ENCODE data around the gene TMCC2. TPM values are rescaled to one million over a fixed set of nuclear protein-coding genes. Genes with fewer than 3 reads are reported as not detected.
"Not testable (repeated sequence)": the region's sequence is repeated elsewhere in the genome, so short reads cannot be mapped to it uniquely, and the experiment has no call there.

The TMCC2 gene
- total and polyA plus RNA-seq, 9 donors: 6.1 to 13.4 (median 10.7) TPM

- H3K36me3 ChIP-seq (ENCODE audit: control insufficient read depth, insufficient read depth, low read length): no peaks in the 10 kb centered on the region
- 57% methylated on average over 2 of the region's 8 CpGs for WGBS (ENCODE audit: insufficient coverage)
- H3K4me3 ChIP-seq (ENCODE audit: low read length): no peak overlapping the region
- no peaks in the 10 kb centered on the region for H3K9me3 ChIP-seq (replicated peaks; ENCODE audit: control insufficient read depth, low read depth, low read length)
- peak; percentile 79 for DNase-seq
- peaks cover 37% of the 10 kb centered on the region for H3K4me1 ChIP-seq (ENCODE audit: control insufficient read depth, insufficient read depth, low read length)
- no peak overlapping the region for H3K27ac ChIP-seq (ENCODE audit: low read length)
- no peaks in the 10 kb centered on the region for H3K27me3 ChIP-seq (ENCODE audit: control insufficient read depth, insufficient read depth, low read length)
These were observed 60.2 kb downstream of the TMCC2 start for GRCh38 chr1:205287767-205288559.

- Histone ChIP-seq H3K4me3 (ENCODE audit: low read length) (no peak overlapping the region), H3K27me3 (ENCODE audit: control insufficient read depth, insufficient read depth, low read length) (no peaks in the 10 kb centered on the region), H3K36me3 (ENCODE audit: control insufficient read depth, insufficient read depth, low read length) (no peaks in the 10 kb centered on the region), H3K27ac (ENCODE audit: low read length) (no peak overlapping the region), H3K4me1 (ENCODE audit: control insufficient read depth, insufficient read depth, low read length) (peaks cover 29% of the 10 kb centered on the region), H3K9me3 (replicated peaks; ENCODE audit: control insufficient read depth, low read depth, low read length) (no peaks in the 10 kb centered on the region)
- 90% methylated on average over 5 of the region's 6 CpGs for WGBS (ENCODE audit: insufficient coverage)
- DNase-seq: no peak
These were observed 63.9 kb downstream of the TMCC2 start for GRCh38 chr1:205291596-205291995.

- H3K27me3 ChIP-seq (ENCODE audit: control insufficient read depth, insufficient read depth, low read length): peaks cover 3% of the 10 kb centered on the region
- peaks cover 14% of the 10 kb centered on the region for H3K4me1 ChIP-seq (ENCODE audit: control insufficient read depth, insufficient read depth, low read length)
- DNase-seq: no peak
- H3K4me3 ChIP-seq (ENCODE audit: low read length): no peak overlapping the region
- H3K27ac ChIP-seq (ENCODE audit: low read length): peak overlapping the region; percentile 65
- WGBS (ENCODE audit: insufficient coverage): 79% methylated on average over 8 of the region's 10 CpGs
- no peaks in the 10 kb centered on the region for H3K36me3 ChIP-seq (ENCODE audit: control insufficient read depth, insufficient read depth, low read length)
- no peaks in the 10 kb centered on the region for H3K9me3 ChIP-seq (replicated peaks; ENCODE audit: control insufficient read depth, low read depth, low read length)
These were observed 65.8 kb downstream of the TMCC2 start for GRCh38 chr1:205293350-205294074.

GRCh38 chr1:205294175-205294917 is 66.6 kb downstream of the TMCC2 start:
- WGBS (ENCODE audit: insufficient coverage): 65% methylated on average over 3 of the region's 6 CpGs
- H3K27me3 ChIP-seq (ENCODE audit: control insufficient read depth, insufficient read depth, low read length): peaks cover 4% of the 10 kb centered on the region
- no peaks in the 10 kb centered on the region for H3K36me3 ChIP-seq (ENCODE audit: control insufficient read depth, insufficient read depth, low read length)
- H3K4me1 ChIP-seq (ENCODE audit: control insufficient read depth, insufficient read depth, low read length): peaks cover 18% of the 10 kb centered on the region
- DNase-seq: peak; percentile 73
- no peaks in the 10 kb centered on the region for H3K9me3 ChIP-seq (replicated peaks; ENCODE audit: control insufficient read depth, low read depth, low read length)
- H3K27ac ChIP-seq (ENCODE audit: low read length): peak overlapping the region; percentile 65
- H3K4me3 ChIP-seq (ENCODE audit: low read length): no peak overlapping the region

DNA sequence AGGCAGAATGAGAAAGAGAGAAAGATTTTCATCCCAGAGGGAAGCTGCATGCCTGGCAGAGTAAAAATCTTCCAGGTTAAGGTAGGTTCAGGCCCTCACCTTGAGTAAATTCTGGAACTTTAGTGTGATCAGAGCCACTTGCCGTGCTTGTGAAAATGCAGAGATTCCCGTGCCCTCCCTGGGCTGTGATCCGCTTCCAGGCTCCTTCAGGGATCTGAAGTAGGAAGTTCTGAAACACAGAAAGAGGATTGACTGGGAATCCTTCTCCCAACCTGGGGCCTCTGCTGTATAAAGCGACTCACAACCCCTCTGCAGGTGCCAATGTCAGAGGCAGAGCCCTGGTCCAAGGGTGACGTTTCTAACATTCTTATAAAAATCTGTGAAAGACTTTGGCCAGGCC is 67.2 kb downstream of the TMCC2 start:
- no peaks in the 10 kb centered on the region for H3K36me3 ChIP-seq (ENCODE audit: control insufficient read depth, insufficient read depth, low read length)
- WGBS (ENCODE audit: insufficient coverage): 35% methylated on average over 2 of the region's 5 CpGs
- H3K9me3 ChIP-seq (replicated peaks; ENCODE audit: control insufficient read depth, low read depth, low read length): no peaks in the 10 kb centered on the region
- DNase-seq: no peak
- no peak overlapping the region for H3K27ac ChIP-seq (ENCODE audit: low read length)
- H3K4me1 ChIP-seq (ENCODE audit: control insufficient read depth, insufficient read depth, low read length): peaks cover 18% of the 10 kb centered on the region
- H3K4me3 ChIP-seq (ENCODE audit: low read length): no peak overlapping the region
- H3K27me3 ChIP-seq (ENCODE audit: control insufficient read depth, insufficient read depth, low read length): peaks cover 4% of the 10 kb centered on the region

DNA sequence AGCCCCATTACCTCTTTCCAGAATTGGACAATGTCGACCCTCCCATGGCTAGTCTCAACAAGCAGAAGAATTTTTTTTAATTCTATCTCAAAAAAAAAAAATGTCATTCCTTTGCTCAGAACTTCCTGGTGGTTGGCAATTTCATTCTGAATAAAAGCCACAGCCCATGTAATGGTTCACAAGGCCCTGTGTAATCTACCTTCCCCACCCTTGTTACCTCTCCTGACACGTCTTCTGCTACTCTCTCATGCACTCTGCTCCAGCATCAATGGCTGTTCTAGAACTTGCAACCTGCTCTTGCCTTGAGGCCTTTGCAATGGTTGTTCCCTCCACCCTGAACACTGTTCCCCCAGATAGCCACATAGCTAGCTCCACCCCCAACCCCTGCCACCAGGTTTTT is 68.4 kb downstream of the TMCC2 start:
- H3K27me3 ChIP-seq (ENCODE audit: control insufficient read depth, insufficient read depth, low read length): peaks cover 4% of the 10 kb centered on the region
- H3K4me1 ChIP-seq (ENCODE audit: control insufficient read depth, insufficient read depth, low read length): peaks cover 21% of the 10 kb centered on the region
- H3K27ac ChIP-seq (ENCODE audit: low read length): no peak overlapping the region
- H3K36me3 ChIP-seq (ENCODE audit: control insufficient read depth, insufficient read depth, low read length): no peaks in the 10 kb centered on the region
- 88% methylated on average over 2 of the region's 2 CpGs for WGBS (ENCODE audit: insufficient coverage)
- H3K9me3 ChIP-seq (replicated peaks; ENCODE audit: control insufficient read depth, low read depth, low read length): no peaks in the 10 kb centered on the region
- H3K4me3 ChIP-seq (ENCODE audit: low read length): no peak overlapping the region
- no peak for DNase-seq

DNA sequence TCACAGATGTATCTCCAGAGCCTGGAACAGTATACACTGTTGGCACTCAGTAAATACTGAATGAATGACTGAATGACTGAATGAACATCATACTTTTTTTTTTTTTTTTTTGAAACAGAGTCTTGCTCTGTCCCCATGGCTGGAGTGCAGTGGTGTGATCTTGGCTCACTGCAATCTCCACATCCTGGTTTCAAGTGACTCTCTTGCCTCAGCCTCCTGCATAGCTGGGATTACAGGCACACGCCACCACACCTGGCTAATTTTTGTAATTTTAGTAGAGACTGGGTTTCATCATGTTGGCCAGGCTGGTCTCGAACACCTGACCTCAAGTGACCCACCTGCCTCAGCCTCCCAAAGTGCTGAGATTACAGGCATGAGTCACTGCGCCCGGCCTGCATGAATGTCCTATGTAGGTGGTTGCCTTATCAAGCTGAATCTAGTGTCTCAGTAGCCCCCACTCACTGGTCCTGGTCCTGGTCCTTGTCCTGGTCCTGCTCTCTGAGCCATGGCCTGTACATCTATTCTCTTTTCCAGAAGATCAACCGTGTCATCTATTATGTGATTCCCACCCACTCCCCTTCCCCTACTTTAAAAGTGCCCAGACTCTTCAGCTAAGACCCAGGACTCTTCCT is 69.9 kb downstream of the TMCC2 start:
- WGBS (ENCODE audit: insufficient coverage): 95% methylated on average over 4 of the region's 5 CpGs
- H3K9me3 ChIP-seq (replicated peaks; ENCODE audit: control insufficient read depth, low read depth, low read length); H3K27me3 ChIP-seq (ENCODE audit: control insufficient read depth, insufficient read depth, low read length); H3K4me3 ChIP-seq (ENCODE audit: low read length); H3K27ac ChIP-seq (ENCODE audit: low read length); DNase-seq; H3K36me3 ChIP-seq (ENCODE audit: control insufficient read depth, insufficient read depth, low read length): not testable (repeated sequence)
- peaks cover 29% of the 10 kb centered on the region for H3K4me1 ChIP-seq (ENCODE audit: control insufficient read depth, insufficient read depth, low read length)

DNA sequence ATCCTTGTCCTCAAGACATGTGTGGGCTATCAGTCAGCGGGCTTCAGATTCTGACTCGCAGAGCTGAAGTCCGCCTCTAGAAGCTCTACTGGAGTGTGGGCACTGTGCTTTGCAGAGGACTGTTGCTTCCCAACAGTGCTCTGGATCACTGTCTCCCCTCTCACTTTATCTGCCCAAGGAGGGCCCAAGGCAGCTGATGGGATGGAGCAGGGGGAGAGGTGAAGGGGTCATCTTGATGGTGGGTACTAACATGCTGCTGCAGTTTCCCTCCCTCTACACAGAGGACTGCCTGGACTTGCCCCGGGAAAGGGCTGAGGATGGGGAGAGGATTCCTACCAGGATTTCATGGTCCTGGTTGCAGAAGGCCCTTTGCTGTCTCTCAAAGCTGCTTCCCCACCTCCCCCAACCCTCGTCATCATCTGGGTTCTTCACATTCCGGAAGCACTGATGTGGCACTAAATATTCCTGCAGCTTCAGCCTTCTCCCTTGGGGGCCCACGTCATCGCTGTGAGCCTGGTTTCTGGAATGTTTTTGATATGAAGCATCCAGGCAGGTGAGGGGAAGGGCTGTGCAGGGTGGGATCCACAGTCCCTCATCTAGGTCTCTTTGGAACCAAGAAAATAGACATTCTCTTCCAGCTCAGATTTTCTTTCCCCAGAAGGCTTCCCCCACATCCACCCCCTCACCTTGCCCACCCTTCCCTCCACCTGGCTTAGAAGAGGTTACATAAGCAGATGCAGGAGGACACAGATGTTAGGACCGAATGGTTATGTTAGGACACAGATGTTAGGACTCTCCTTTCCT is 70.6 kb downstream of the TMCC2 start:
- H3K36me3 ChIP-seq (ENCODE audit: control insufficient read depth, insufficient read depth, low read length): no peaks in the 10 kb centered on the region
- no peaks in the 10 kb centered on the region for H3K9me3 ChIP-seq (replicated peaks; ENCODE audit: control insufficient read depth, low read depth, low read length)
- DNase-seq: peak; percentile 30
- peaks cover 29% of the 10 kb centered on the region for H3K4me1 ChIP-seq (ENCODE audit: control insufficient read depth, insufficient read depth, low read length)
- H3K4me3 ChIP-seq (ENCODE audit: low read length): no peak overlapping the region
- WGBS (ENCODE audit: insufficient coverage): 89% methylated on average over 3 of the region's 9 CpGs
- H3K27me3 ChIP-seq (ENCODE audit: control insufficient read depth, insufficient read depth, low read length): peaks cover 4% of the 10 kb centered on the region
- H3K27ac ChIP-seq (ENCODE audit: low read length): no peak overlapping the region

DNA sequence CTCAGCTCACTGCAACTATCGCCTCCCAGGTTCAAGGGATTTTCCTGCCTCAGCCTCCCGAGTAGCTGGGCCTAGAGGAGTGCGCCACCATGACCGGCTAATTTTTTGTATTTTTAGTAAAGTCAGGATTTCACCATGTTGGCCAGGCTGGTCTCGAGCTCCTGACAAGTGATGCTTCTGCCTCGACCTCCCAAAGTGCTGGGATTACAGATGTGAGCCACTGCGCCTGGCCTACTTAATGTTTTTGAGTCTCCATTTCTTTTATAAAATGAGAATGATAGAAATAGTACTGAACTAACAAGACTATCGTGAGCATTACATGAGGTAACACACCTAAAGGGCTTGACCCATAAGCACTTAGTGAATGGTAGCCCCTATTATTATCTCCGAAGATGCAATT is 72.4 kb downstream of the TMCC2 start:
- H3K27me3 ChIP-seq (ENCODE audit: control insufficient read depth, insufficient read depth, low read length): peaks cover 4% of the 10 kb centered on the region
- no peaks in the 10 kb centered on the region for H3K9me3 ChIP-seq (replicated peaks; ENCODE audit: control insufficient read depth, low read depth, low read length)
- DNase-seq: no peak
- WGBS (ENCODE audit: insufficient coverage): 98% methylated on average over 7 of the region's 9 CpGs
- H3K4me1 ChIP-seq (ENCODE audit: control insufficient read depth, insufficient read depth, low read length): peaks cover 18% of the 10 kb centered on the region
- H3K27ac ChIP-seq (ENCODE audit: low read length): no peak overlapping the region
- H3K36me3 ChIP-seq (ENCODE audit: control insufficient read depth, insufficient read depth, low read length): no peaks in the 10 kb centered on the region
- H3K4me3 ChIP-seq (ENCODE audit: low read length): no peak overlapping the region

Data from muscle of leg (tissue), 11 donors.